Stimulated activated CD4-positive, alpha-beta T cell treated with anti-CD3 and anti-CD28 coated beads, TNF-alpha, amount 100 ng/mL, for 24 hours (primary cell): ENCODE measurements around the gene ARPC5.
A peak's percentile ranks its signal among the peaks of the same experiment; 100 is the strongest.
"Not testable (repeated sequence)": the region's sequence is repeated elsewhere in the genome, so short reads cannot be mapped to it uniquely, and the experiment has no call there.

Experiments
- DNase-seq, 3 experiments: peaks; one replicate each; pipeline ENCODE4 v3.0.0-alpha.2; 2020; ENCODE audit warnings: low read depth in 3 of 3

The ARPC5 gene

GRCh38 chr1:183646776-183647175 lies 11.2 kb upstream of the ARPC5 start:
- no peak for DNase-seq

GRCh38 chr1:183645531-183645930 lies 9.9 kb upstream of the ARPC5 start:
- DNase-seq, result no peak

GRCh38 chr1:183642166-183642565 lies 6.6 kb upstream of the ARPC5 start:
- DNase-seq, result no peak

- no peak for DNase-seq
Observed at GRCh38 chr1:183640193-183640592, 4.6 kb upstream of the ARPC5 start.

- DNase-seq, result no peak
Observed at GRCh38 chr1:183638649-183639387, 3.2 kb upstream of the ARPC5 start.

- DNase-seq, result no peak
Observed at GRCh38 chr1:183636783-183637182, 1.2 kb upstream of the ARPC5 start.

- DNase-seq, result no peak
Observed at GRCh38 chr1:183636334-183636682, 725 bp upstream of the ARPC5 start.

GRCh38 chr1:183635099-183635605 lies 431 bp downstream of the ARPC5 start:
- no peak for DNase-seq

- DNase-seq, result no peak
Observed at GRCh38 chr1:183634429-183635065, 1.0 kb downstream of the ARPC5 start.

- no peak for DNase-seq
Observed at GRCh38 chr1:183633676-183634343, 1.8 kb downstream of the ARPC5 start.

GRCh38 chr1:183632964-183633363 lies 2.6 kb downstream of the ARPC5 start:
- no peak for DNase-seq

- no peak for DNase-seq
Observed at GRCh38 chr1:183632114-183632513, 3.5 kb downstream of the ARPC5 start.

- DNase-seq, result no peak
Observed at GRCh38 chr1:183630748-183631147, 4.8 kb downstream of the ARPC5 start.

GRCh38 chr1:183628537-183628936 lies 7.0 kb downstream of the ARPC5 start:
- DNase-seq, result no peak

GRCh38 chr1:183626236-183626635 lies 9.3 kb downstream of the ARPC5 start:
- not testable (repeated sequence) for DNase-seq

GRCh38 chr1:183622884-183623785 lies 12.4 kb downstream of the ARPC5 start:
- peak in 2 of 3 experiments; percentile 6 to 27 for DNase-seq

- DNase-seq, result no peak
Observed at GRCh38 chr1:183622013-183622412, 13.6 kb downstream of the ARPC5 start.

- DNase-seq, result no peak
Observed at GRCh38 chr1:183620311-183620710, 15.3 kb downstream of the ARPC5 start.

GRCh38 chr1:183619781-183620180 lies 15.8 kb downstream of the ARPC5 start:
- DNase-seq, result no peak

- DNase-seq, result not testable (repeated sequence)
Observed at GRCh38 chr1:183618202-183618601, 17.4 kb downstream of the ARPC5 start.

- DNase-seq, result not testable (repeated sequence)
Observed at GRCh38 chr1:183612975-183613374, 22.6 kb downstream of the ARPC5 start.

GRCh38 chr1:183612407-183612806 lies 23.2 kb downstream of the ARPC5 start:
- DNase-seq, result no peak
